GM19395 (cell line): ENCODE measurements around the gene OR52E4.

ENCODE experiments used
- ATAC-seq: cut with Tn5 transposase; IDR thresholded peaks from one replicate; pipeline ENCODE4 v1.9.1; 2021; ENCODE audit warnings: mild to moderate bottlenecking, moderate library complexity; ENCODE audit not compliant: unreplicated experiment

OR52E4 gene

DNA sequence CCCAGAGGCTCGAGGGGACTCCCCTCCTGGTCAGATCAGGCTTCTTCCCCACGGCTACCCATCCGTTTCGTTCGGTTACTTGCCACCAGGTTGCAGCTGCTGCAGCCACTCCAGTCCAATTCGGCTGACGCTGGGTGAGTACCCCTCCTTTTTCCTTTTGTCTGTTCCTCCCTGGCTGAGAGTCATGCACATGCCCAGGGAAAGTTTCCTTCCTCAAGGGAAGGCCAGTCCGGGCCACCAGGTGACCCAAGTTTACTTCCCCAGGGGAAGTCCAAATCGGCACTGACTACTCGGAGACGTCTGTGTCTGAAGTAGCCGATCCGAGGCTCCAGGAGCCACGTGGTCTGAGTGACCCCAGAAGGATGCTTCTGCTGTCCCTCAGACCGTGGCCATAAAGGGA is 48.4 kb downstream of the OR52E4 start:
- ATAC-seq = no peak

DNA sequence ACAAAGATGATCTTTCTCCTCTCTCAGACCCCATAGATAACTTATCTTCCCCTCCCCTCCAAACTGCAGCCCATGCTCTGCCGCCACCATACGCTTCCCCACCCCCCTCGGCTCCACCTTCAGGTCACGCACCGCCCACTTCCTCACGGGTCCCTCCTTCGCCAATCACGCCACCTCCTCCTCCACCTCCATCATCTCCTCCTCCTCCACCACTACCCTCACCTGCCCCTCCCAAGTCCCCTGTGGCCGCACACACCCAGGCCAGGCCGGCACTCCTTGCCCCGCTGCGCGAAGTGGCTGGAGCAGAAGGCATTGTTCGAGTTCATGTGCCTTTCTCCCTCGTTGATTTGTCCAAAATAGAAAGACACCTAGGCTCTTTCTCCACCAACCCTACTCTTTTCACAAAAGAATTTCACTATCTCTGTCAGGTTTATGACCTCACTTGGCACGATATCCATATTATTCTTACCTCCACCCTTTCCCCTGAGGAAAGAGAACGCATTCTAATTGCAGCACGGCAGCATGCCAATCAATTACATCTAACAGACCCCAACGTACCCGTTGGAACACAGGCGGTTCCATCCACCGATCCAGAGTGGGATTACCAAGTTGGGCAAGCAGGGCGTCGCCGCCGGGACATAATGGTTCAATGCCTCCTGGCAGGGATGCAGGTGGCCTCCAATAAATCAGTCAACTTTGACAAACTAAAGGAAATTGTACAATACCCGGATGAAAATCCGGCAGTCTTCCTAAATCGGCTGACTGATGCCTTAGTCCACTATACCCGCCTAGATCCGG is 49.3 kb downstream of the OR52E4 start:
- ATAC-seq = no peak

DNA sequence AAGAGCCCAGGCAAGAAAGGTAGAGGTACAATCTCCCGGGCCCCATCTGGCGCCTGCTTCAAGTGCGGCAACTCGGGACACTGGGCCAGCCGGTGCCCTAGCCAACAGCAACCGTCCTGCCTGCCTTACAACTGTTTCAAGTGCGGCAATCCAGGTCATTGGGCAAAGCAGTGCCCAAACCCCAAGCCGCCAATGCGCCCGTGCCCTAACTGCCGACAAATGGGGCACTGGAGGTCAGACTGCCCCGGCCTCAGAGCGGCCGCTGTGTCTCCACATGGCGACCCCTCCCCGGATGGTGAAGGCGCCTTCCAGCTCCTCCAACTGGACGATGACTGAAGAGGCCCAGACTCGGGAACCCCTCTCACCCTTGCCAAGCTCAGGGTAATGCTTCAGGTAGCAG is 50.2 kb downstream of the OR52E4 start:
- no peak for ATAC-seq

DNA sequence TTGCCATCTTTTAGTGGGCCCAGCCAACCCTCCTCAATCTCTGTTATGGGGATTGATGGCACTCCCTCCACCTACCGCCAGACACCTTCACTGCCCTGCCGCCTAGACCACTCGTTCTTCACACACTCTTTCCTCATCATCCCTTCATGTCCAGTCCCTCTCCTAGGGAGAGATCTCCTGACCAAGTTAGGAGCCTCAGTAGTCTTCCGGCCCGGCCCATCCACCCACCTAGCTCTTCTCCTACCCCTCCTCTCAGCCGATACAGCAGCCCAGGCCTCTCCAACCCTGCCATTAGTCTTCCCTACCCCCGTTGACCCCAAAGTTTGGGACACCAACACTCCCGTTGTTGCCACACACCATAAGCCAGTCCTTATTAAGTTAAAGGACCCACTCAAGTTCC is 50.6 kb downstream of the OR52E4 start:
- ATAC-seq = no peak

DNA sequence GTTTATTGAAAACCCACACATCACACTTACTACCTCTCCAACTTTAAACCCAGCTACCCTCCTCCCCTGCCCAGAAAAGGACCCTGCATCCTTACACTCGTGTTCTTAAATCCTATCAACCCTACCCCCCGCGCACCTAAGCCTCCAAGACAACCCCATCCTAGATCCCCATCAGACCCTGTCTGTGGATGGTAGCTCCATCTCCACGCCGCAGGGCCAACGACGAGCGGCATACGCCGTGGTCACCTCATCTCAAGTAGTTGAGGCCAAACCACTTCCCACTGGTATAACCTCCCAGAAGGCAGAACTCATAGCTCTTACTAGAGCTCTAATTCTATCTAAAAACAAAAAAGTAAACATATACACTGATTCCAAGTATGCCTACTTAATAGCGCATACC is 52.2 kb downstream of the OR52E4 start:
- no peak for ATAC-seq

DNA sequence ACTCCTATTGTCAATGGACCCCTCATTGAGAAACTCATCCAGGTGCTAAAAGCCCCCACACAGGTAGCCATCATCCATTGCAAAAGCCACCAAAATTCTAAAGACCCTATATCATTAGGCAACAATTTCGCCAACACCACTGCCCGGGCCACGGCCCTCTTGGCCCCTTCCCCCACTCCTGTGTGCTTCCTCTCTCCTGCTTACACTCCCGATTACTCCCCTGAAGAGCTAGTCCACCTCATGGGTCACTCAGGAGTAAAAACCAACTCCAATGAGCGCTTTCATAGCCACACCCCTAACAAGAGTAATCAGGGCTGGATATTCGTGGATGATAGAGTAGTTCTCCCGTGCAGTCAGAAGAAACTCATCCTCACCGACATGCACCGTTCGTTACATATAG is 52.7 kb downstream of the OR52E4 start:
- ATAC-seq = no peak
